Fibroblast of lung (primary cell): Measurements from ENCODE around the gene BBIP1.

Experiments
- CTCF ChIP-seq, 2 donors: IDR thresholded peaks in 1 of 2; conservative IDR thresholded peaks in 1 of 2; 1 replicate in 1 of 2; 2 replicates in 1 of 2; pipeline ENCODE4 v1.5.1; 2011 to 2012; ENCODE audit warnings: low read length in 2 of 2, control low read depth in 1 of 2, inconsistent platforms in 1 of 2, low read depth in 1 of 2, mild to moderate bottlenecking in 1 of 2
- EZH2 ChIP-seq: IDR thresholded peaks from 2 replicates; pipeline ENCODE4 v1.5.1; 2012; ENCODE audit warnings: low read length, control low read depth, mild to moderate bottlenecking; ENCODE audit errors: missing control alignments

- no peak for TF ChIP-seq CTCF (conservative IDR thresholded peaks at IDR 0.05 in 1 of 2, IDR thresholded peaks at IDR 0.05 in 1 of 2; ENCODE audit: low read depth in 1 of 2, low read length in 2 of 2)
- no peak for TF ChIP-seq EZH2
These were observed 37.7 kb downstream of the BBIP1 start for GRCh38 chr10:110881247-110881646.
